Measurements from ENCODE around the gene SMIM11. TPM values are rescaled to one million over a fixed set of nuclear protein-coding genes. Genes with fewer than 3 reads are reported as not detected.
"Not testable (repeated sequence)": the region's sequence is repeated elsewhere in the genome, so short reads cannot be mapped to it uniquely, and the experiment has no call there.

SMIM11 gene
- total RNA-seq, 1 experiment from 2014 or later: 2.3 TPM

GRCh38 chr21:34404742-34405141 lies 29.4 kb downstream of the SMIM11 start:
- not testable (repeated sequence) for H3K36me3 Mint-ChIP-seq (ENCODE audit: insufficient read depth in 1 of 3, low read depth in 3 of 3); H3K27ac ChIP-seq (ENCODE audit: insufficient read length, low read depth, low read length); H3K4me1 ChIP-seq (ENCODE audit: insufficient read depth, low read length); H4K20me1 ChIP-seq (ENCODE audit: control insufficient read depth, insufficient read depth, insufficient read length); H3T11ph ChIP-seq (ENCODE audit: low read length); H2BK15ac ChIP-seq (ENCODE audit: low read depth, low read length); H3K9me3 ChIP-seq (ENCODE audit: control insufficient read depth, low read depth, low read length); H3K9me3 Mint-ChIP-seq; H3K4me3 Mint-ChIP-seq; H2BK12ac ChIP-seq (ENCODE audit: insufficient read length, low read depth, low read length); H4K8ac ChIP-seq (replicated peaks; ENCODE audit: insufficient read length, low read depth, low read length); H2BK5ac ChIP-seq (ENCODE audit: insufficient read length, low read length); H3K79me1 ChIP-seq (ENCODE audit: insufficient read depth, low read depth, low read length, poor library complexity, severe bottlenecking); H3K4ac ChIP-seq (ENCODE audit: low read depth, low read length); H3K23me2 ChIP-seq (ENCODE audit: insufficient read length, low read depth, low read length, poor library complexity, severe bottlenecking); H3K27me3 ChIP-seq (ENCODE audit: insufficient read depth, low read length); H3K56ac ChIP-seq (ENCODE audit: insufficient read length, low read depth, low read length); H3K4me1 Mint-ChIP-seq; H4K5ac ChIP-seq (ENCODE audit: insufficient read length, low read depth, low read length); H2AK5ac ChIP-seq (ENCODE audit: insufficient read length, low read length); H3K23ac ChIP-seq (ENCODE audit: insufficient read length, low read depth, low read length); H3K27me3 Mint-ChIP-seq (ENCODE audit: low read depth); H2AFZ ChIP-seq (ENCODE audit: low read length); H4K91ac ChIP-seq (ENCODE audit: insufficient read length, low read depth, low read length); H3K79me2 ChIP-seq (ENCODE audit: insufficient read depth, low read length); H2BK120ac ChIP-seq (ENCODE audit: low read depth, low read length, poor library complexity, severe bottlenecking); H2BK20ac ChIP-seq (ENCODE audit: low read depth, low read length, poor library complexity, severe bottlenecking); H3K14ac ChIP-seq (ENCODE audit: insufficient read depth, low read length); DNase-seq; H3K4me2 ChIP-seq (ENCODE audit: insufficient read depth, insufficient read length, low read length); H3K18ac ChIP-seq (ENCODE audit: insufficient read length, low read depth, low read length); H3K9ac ChIP-seq (ENCODE audit: extremely low read depth, insufficient read length, low read length); H3K27ac Mint-ChIP-seq
- WGBS (ENCODE audit: extremely low coverage, insufficient read length, low lambda C conversion rate): no CpG with 5 or more reads among the region's 5 CpGs

GRCh38 chr21:34405686-34406085 lies 30.4 kb downstream of the SMIM11 start:
- H3K27ac Mint-ChIP-seq, H3K4me3 Mint-ChIP-seq: not testable (repeated sequence)
- no CpG with 5 or more reads among the region's 2 CpGs for WGBS (ENCODE audit: extremely low coverage, insufficient read length, low lambda C conversion rate)

More at GRCh38 chr21:34405686-34406085, 30.4 kb downstream of the SMIM11 start:
- not testable (repeated sequence) for H2BK12ac ChIP-seq (ENCODE audit: insufficient read length, low read depth, low read length); H3T11ph ChIP-seq (ENCODE audit: low read length); H3K79me1 ChIP-seq (ENCODE audit: insufficient read depth, low read depth, low read length, poor library complexity, severe bottlenecking); H2AK5ac ChIP-seq (ENCODE audit: insufficient read length, low read length); H4K91ac ChIP-seq (ENCODE audit: insufficient read length, low read depth, low read length); H2AFZ ChIP-seq (ENCODE audit: low read length); H3K4me1 Mint-ChIP-seq; H3K27me3 ChIP-seq (ENCODE audit: insufficient read depth, low read length); H4K8ac ChIP-seq (replicated peaks; ENCODE audit: insufficient read length, low read depth, low read length); H3K4me2 ChIP-seq (ENCODE audit: insufficient read depth, insufficient read length, low read length); H3K9me3 Mint-ChIP-seq; H3K27ac ChIP-seq (ENCODE audit: insufficient read length, low read depth, low read length); H3K9me3 ChIP-seq (ENCODE audit: control insufficient read depth, low read depth, low read length); H2BK5ac ChIP-seq (ENCODE audit: insufficient read length, low read length); DNase-seq; H2BK20ac ChIP-seq (ENCODE audit: low read depth, low read length, poor library complexity, severe bottlenecking); H3K23me2 ChIP-seq (ENCODE audit: insufficient read length, low read depth, low read length, poor library complexity, severe bottlenecking); H3K4me1 ChIP-seq (ENCODE audit: insufficient read depth, low read length); H3K36me3 Mint-ChIP-seq (ENCODE audit: insufficient read depth in 1 of 3, low read depth in 3 of 3); H3K79me2 ChIP-seq (ENCODE audit: insufficient read depth, low read length); H3K27me3 Mint-ChIP-seq (ENCODE audit: low read depth); H2BK15ac ChIP-seq (ENCODE audit: low read depth, low read length); H3K4ac ChIP-seq (ENCODE audit: low read depth, low read length); H3K14ac ChIP-seq (ENCODE audit: insufficient read depth, low read length); H4K20me1 ChIP-seq (ENCODE audit: control insufficient read depth, insufficient read depth, insufficient read length); H4K5ac ChIP-seq (ENCODE audit: insufficient read length, low read depth, low read length); H3K18ac ChIP-seq (ENCODE audit: insufficient read length, low read depth, low read length); H3K9ac ChIP-seq (ENCODE audit: extremely low read depth, insufficient read length, low read length); H3K56ac ChIP-seq (ENCODE audit: insufficient read length, low read depth, low read length); H3K23ac ChIP-seq (ENCODE audit: insufficient read length, low read depth, low read length); H2BK120ac ChIP-seq (ENCODE audit: low read depth, low read length, poor library complexity, severe bottlenecking)

Measured in H9 (cell line).